COR-L47 (cell line): ENCODE results near the gene HINT2.

Experiments
- DNase-seq: peaks from one replicate; lab custom pipeline; 2025; lab: John Stamatoyannopoulos, UW

Gene HINT2

DNA sequence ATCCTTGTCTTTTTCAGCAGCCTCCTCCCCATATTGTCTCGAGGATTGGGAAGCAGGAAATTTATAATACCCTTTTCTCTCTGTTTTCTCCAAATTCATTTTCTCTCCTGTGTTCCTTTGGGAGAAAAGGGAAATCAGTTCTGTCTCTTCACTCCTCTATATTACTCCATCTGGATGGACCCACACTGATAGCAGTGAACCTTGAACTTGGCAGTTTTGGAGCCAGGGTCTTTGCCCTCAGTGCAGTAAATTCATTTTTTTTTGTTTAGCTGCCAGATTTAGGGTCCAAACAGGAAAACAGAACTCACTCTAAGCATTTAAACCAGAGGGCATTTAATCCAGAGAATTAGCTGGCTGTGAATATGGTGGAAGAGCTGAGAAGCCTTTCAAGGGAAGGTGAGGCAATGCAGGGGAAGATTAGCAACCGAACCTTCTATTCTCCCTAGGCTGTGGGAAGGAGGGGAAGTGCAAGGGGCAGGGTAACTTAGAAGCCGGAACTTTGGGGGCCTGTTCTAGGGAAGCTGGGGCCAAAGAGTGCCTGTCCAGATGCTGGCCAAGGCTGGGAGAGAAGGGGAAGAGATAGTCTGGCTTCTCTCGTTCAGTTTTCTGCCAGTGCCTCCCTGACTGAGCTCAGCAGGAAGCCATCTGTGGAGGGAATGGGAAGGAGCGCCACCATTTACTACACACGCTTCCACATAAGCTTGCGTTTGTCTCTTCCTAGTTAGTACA, 39.8 kb downstream of the HINT2 start:
- DNase-seq = peak; percentile 24

DNA sequence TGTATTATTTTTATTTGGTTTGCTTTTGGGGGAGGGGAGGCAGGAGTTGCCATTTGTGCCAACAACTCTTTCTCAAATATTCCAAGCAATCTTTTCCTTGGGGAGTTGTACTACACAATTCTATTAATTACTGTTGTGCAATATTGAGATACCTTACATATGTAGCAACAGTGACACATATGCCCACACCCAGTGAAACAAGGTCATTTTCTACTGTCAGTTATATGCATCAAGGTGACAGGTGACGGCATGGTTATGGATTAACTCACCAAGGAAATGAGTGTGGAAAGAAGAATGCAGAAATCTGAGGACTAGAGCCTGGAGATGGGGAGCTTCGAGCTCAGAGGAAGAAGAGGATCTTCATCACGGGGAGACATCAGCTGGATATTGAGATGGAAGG, 42.9 kb downstream of the HINT2 start:
- DNase-seq = peak; percentile 31

DNA sequence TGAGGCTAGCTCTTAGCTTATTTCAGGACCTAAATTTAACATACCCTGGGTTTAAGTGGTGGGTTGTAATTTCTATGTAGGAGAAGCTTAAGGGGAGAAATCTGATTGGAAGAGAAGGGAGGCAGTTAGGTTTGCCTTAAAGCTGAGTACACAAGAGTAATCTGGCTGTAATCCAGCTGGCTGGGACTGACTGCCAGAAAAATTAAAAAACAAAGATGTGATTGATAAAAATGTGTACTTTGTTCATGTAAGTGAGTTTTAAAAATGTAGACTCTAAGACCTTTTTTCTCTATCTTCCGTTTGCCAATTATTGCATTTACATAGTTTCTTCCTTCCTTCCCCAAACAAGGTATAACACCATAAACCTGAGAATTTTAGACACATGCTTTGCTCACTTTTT, 43.3 kb downstream of the HINT2 start:
- DNase-seq = peak; percentile 89

DNA sequence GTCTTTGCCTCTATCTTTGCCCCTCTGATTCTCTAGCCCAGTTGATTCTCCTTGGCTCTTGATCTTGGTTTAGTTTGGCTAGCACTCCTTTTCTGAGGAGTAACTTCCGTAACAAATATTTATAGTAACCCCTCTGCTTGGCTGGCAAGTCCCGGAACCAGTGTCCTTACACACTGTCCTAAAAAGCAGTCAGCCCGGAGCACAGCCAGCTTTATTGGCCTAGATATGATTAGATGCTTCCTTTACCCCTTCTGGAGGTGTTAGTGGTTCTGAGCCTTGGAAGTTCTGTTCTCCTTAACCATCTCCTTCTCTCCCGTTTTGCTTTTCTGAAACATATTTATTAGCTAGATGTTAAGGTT, 43.8 kb downstream of the HINT2 start:
- DNase-seq = no peak

DNA sequence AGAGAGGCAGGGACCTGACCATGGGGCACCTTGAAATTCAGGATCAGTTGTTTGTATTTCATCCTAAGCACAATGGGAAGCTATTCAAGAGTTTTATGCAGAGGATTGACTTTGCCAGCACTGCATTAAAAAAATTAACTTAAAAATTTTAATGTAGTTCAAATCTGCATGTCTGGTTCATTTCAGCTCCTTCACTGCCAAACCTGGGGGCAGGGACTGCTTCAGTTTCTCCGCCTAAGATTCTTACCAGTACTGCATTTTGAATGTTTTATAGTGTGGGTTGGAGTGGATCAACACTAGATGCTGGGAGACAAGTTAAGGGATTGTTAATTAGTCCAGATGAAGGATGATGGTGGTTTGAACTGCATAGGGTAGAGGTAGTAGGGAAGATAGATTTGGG, 45.1 kb downstream of the HINT2 start:
- DNase-seq = no peak

DNA sequence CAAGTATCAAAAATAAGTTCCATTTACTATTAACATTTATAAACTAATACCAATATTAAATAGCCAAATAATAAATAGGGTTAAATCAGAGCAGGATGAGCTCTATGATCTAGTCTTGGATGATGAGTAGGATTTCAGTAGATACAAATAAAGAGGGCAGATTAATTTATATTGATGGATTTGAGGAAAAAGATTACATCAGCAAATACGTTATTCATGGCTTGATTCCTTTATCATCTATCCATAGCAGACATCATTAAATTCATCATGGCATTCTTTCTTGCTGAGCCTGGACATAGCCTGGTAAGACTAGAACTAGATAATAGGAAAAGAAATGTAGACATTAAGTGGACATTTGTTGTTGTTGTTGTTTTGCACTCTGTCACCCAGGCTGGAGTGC, 47.4 kb downstream of the HINT2 start:
- DNase-seq = no peak

DNA sequence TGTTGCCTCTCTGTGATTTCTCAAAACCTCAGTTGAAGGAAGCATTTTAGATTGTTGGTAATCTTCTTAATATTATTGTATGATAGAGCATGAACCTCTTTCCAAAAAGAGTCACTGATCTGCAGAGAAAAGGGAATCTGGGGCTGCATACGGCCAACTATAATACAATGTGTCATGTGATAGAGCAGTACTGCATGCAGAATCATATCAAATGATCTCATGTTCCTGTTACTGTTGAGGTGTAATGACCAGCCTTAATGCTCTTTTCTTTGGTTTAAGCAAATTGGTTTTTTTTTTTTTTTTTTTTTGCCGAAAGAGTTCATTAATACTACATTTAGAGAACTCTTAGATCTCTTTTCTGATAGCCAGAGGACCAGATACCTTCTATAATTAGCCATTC, 47.8 kb downstream of the HINT2 start:
- DNase-seq = no peak

DNA sequence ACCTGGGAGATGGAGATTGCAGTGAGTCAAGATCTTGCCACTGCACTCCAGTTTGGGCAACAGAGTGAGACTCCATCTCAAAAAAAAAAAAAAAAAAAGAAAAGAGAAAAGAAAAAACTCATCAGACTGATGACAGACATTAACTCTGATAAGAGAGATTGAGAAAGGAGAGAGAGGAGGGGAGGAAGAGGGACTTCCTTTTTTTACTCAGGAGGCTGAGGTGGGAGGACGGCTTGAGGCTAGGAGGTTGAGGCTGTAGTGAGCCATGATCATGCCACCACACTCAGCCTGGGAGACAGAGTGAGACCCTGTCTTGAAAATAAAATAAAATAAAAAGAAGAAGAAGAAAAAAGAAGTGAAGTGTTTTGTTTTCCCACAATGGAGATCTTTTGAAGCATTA, 51.0 kb downstream of the HINT2 start:
- DNase-seq = no peak

DNA sequence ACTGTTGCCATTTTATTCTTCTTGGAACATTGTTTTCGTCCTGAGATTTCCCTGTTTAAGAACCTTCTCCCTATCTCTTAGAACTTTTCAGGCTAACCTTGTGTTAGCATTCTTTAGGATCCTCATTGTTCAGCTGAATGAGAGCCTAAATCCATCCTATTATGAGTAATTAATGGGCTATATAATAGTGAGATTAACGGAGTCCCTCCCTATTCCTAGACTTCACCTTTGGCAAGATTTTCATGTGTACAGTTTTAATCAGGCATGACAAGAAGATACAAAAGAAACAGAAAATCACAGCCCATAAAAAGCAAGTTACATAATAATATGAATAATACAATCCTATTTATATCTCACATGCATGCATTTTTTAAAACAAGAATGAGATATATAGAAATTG, 51.7 kb downstream of the HINT2 start:
- DNase-seq = no peak
